Lung (tissue), 12 donors: ENCODE measurements around the gene BCO1. TPM values are rescaled to one million over a fixed set of nuclear protein-coding genes. Genes with fewer than 3 reads are reported as not detected.
A peak's percentile ranks its signal among the peaks of the same experiment; 100 is the strongest.

Source experiments
- ATAC-seq: fragments of 200-7000 bp; cut with Tn5 transposase; one replicate; pipeline ENCODE4 v1.9.1; 2020; ENCODE audit warnings: moderate number of reproducible peaks; ENCODE audit not compliant: insufficient read depth, low FRiP score
- DNase-seq, 3 donors: peaks; one replicate each; pipeline ENCODE4 v3.0.0-alpha.2; 2013 to 2017
- H3K27ac ChIP-seq, 2 donors: one replicate each; pipeline ENCODE4 v1.5.1; 2013; ENCODE audit warnings: mild to moderate bottlenecking in 2 of 2, moderate library complexity in 2 of 2, control low read depth in 1 of 2, inconsistent platforms in 1 of 2, low read depth in 1 of 2, low read length in 1 of 2
- H3K27me3 ChIP-seq, 3 donors: one replicate each; pipeline ENCODE4 v1.5.1; 2013; ENCODE audit warnings: low read length in 2 of 3; ENCODE audit not compliant: control insufficient read depth in 3 of 3, insufficient read depth in 3 of 3
- H3K36me3 ChIP-seq, 4 donors: one replicate each; pipeline ENCODE4 v1.5.1; 2013; ENCODE audit warnings: low read length in 4 of 4, mild to moderate bottlenecking in 1 of 4, moderate library complexity in 1 of 4; ENCODE audit not compliant: control insufficient read depth in 4 of 4, insufficient read depth in 4 of 4
- H3K4me1 ChIP-seq, 5 donors: one replicate each; pipeline ENCODE4 v1.5.1; 2013; ENCODE audit warnings: low read length in 5 of 5, mild to moderate bottlenecking in 2 of 5, moderate library complexity in 1 of 5; ENCODE audit not compliant: control insufficient read depth in 5 of 5, insufficient read depth in 5 of 5
- H3K4me3 ChIP-seq: one replicate; pipeline ENCODE4 v1.5.1; 2013; ENCODE audit warnings: mild to moderate bottlenecking, control low read depth, moderate library complexity
- H3K9ac ChIP-seq, 2 donors: one replicate each; pipeline ENCODE4 v1.5.1; 2013; ENCODE audit warnings: low read length in 2 of 2, control low read depth in 1 of 2; ENCODE audit not compliant: insufficient read depth in 1 of 2
- H3K9me3 ChIP-seq, 4 donors: one replicate each; pipeline ENCODE4 v1.5.1; 2013; ENCODE audit warnings: low read length in 3 of 4, mild to moderate bottlenecking in 1 of 4, moderate library complexity in 1 of 4; ENCODE audit not compliant: control insufficient read depth in 4 of 4, insufficient read depth in 3 of 4
- CTCF ChIP-seq: IDR thresholded peaks from 2 replicates; pipeline ENCODE4 v1.5.1; 2012; ENCODE audit warnings: mild to moderate bottlenecking; ENCODE audit errors: control extremely low read depth, extremely low read depth
- WGBS, 2 donors: extraction: QIAGEN DNeasy Blood & Tissue Kit; methylation state at CpG; one replicate each; pipeline ENCODE4 v1.1.7; 2013; 5-methylcytosine and 5-hydroxymethylcytosine counted together
- polyA plus RNA-seq, 2 donors: library from polyadenylated mRNA; stranded (reverse); fragments of 200-250 nt; gene quantifications; one replicate each; pipeline ENCODE4 v1.2.1, GENCODE V29; 2013
- total RNA-seq, 2 donors: library from RNA; depleted of rRNA in 1 of 2; stranded (reverse); fragments of >200 nt in 1 of 2; gene quantifications; one replicate each; pipeline ENCODE4 v1.2.1, GENCODE V29; 2014 to 2021
- donor health status: control.
- donor health status: control.
- donor health status: Bipolar disorder and iron deficiency.
- donor health status: healthy.
- donor health status: DM: yes; HTN: yes; CAD: no.

BCO1 gene
- total and polyA plus RNA-seq, 4 donors: 0.06 to 0.77 (median 0.23) TPM

GRCh38 chr16:81243942-81244341, 5.5 kb downstream of the BCO1 start:
- no peak overlapping the region for H3K9ac ChIP-seq
- H3K4me3 ChIP-seq: no peak overlapping the region
- no peak for ATAC-seq
- no peak overlapping the region for H3K27ac ChIP-seq
- no peaks in the 10 kb centered on the region for H3K9me3 ChIP-seq
- no peaks in the 10 kb centered on the region for H3K4me1 ChIP-seq
- 71 to 72% methylated on average over 9 of the region's 9 CpGs for WGBS, 2 donors
- no peaks in the 10 kb centered on the region for H3K36me3 ChIP-seq
- no peak for TF ChIP-seq CTCF
- DNase-seq: no peak
- H3K27me3 ChIP-seq: no peaks in the 10 kb centered on the region

DNA sequence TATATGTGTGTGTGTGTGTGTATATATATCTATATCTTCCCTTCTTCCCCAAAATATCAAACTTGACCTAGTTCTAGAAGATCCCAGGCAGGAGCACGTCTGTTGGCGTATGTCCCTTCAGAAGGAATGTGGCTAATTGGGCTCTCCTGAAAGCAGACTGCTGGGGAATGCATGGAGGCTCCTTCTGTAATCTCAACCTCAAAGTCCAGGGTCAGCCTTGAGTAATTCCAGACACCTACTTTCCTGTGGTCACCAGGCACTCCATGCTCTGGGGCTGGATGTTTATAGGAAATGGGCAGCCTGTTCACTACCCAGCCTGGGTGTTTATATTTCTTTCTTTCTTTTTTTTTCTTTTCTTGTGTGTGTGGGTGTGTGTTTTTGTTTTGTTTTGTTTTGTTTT, 13.4 kb downstream of the BCO1 start:
- WGBS, 2 donors: 65 to 89% methylated on average over 2 of the region's 2 CpGs
- Histone ChIP-seq H3K9me3 (no peaks in the 10 kb centered on the region), H3K27me3 (no peaks in the 10 kb centered on the region)

GRCh38 chr16:81253141-81253540, 14.7 kb downstream of the BCO1 start:
- no peak overlapping the region for H3K4me3 ChIP-seq
- H3K4me1 ChIP-seq: no peaks in the 10 kb centered on the region
- no peak overlapping the region for H3K27ac ChIP-seq
- H3K9ac ChIP-seq: no peak overlapping the region
- DNase-seq (no peak), ATAC-seq (no peak)
- H3K36me3 ChIP-seq: no peaks in the 10 kb centered on the region
- no peak for TF ChIP-seq CTCF
- 93 to 94% methylated on average over 5 of the region's 5 CpGs for WGBS, 2 donors
- no peaks in the 10 kb centered on the region for H3K27me3 ChIP-seq
- H3K9me3 ChIP-seq: no peaks in the 10 kb centered on the region

More for the DNA sequence above, 13.4 kb downstream of the BCO1 start:
- H3K36me3 ChIP-seq: no peaks in the 10 kb centered on the region
- no peak overlapping the region for H3K4me3 ChIP-seq
- TF ChIP-seq CTCF: no peak
- H3K27ac ChIP-seq: no peak overlapping the region
- no peak overlapping the region for H3K9ac ChIP-seq
- H3K4me1 ChIP-seq: no peaks in the 10 kb centered on the region
- DNase-seq (peak; percentile 15 to 32 (median 20)), ATAC-seq (no peak)

DNA sequence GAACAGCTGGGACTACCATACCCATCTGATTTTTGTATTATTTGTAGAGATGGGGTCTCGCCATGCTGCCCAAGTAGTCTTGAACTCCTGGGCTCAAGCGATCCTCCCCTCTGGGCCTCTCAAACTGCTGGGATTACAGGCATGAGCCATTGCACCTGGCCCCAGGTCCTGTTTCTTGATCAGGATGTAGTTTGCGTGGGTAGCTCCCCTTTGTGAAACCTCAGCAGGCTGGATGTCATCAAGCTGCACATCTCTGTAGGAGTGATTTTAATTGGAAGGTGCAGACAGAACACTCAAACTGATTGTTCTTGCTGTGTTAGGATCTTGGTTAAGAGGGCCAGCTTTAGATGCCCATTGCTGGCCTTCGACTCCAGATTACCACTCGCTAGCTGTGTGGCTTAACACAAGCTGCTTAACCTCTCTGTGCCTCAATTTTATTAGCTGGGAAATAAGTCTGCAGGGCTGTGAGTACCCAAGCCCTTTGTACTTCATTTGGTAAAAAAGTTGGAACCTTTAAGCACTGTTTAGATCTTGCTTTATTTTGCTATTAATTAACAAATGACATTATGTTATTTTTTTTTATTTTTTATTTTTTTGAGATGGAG, 16.5 kb downstream of the BCO1 start:
- Histone ChIP-seq H3K27me3 (no peaks in the 10 kb centered on the region), H3K9ac (no peak overlapping the region), H3K36me3 (no peaks in the 10 kb centered on the region), H3K4me1 (no peaks in the 10 kb centered on the region), H3K9me3 (no peaks in the 10 kb centered on the region), H3K4me3 (no peak overlapping the region), H3K27ac (no peak overlapping the region)
- ATAC-seq (no peak), DNase-seq (no peak)
- WGBS, 2 donors: 94 to 96% methylated on average over 5 of the region's 5 CpGs
- no peak for TF ChIP-seq CTCF
